SK-N-SH treated with all-trans-retinoic acid at 6 μM for 48 hours (cell line): Measurements from ENCODE around the gene NHSL2.

ENCODE experiments used
- ATAC-seq: fragments of 200-7000 bp; cut with Tn5 transposase; 3 replicates; pipeline ENCODE4 v1.9.1; 2020; ENCODE audit warnings: mild to moderate bottlenecking, moderate library complexity
- ARNTL ChIP-seq: fragments of 450-650 bp; formaldehyde crosslinking; IDR thresholded peaks from 2 replicates; pipeline ENCODE4 v1.5.0; 2020; ENCODE audit warnings: low read depth, mild to moderate bottlenecking, moderate library complexity, borderline replicate concordance
- BACH2 ChIP-seq: fragments of 250-450 bp; sonication (Bioruptor Pico); IDR thresholded peaks from 2 replicates; pipeline ENCODE4 v1.9.0; 2021; ENCODE audit warnings: mild to moderate bottlenecking, borderline replicate concordance
- CSDC2 ChIP-seq: fragments of 250-450 bp; sonication (Bioruptor Pico); IDR thresholded peaks from 2 replicates; pipeline ENCODE4 v1.5.0; 2020; ENCODE audit warnings: mild to moderate bottlenecking, moderate library complexity
- CSRNP3 ChIP-seq: fragments of 250-450 bp; sonication (Bioruptor Pico); IDR thresholded peaks from 2 replicates; pipeline ENCODE4 v1.5.1; 2021; ENCODE audit warnings: mild to moderate bottlenecking, moderate library complexity
- ESRRG ChIP-seq: fragments of 250-450 bp; sonication (Bioruptor Pico); IDR thresholded peaks from 2 replicates; pipeline ENCODE4 v1.6.1; 2021; ENCODE audit warnings: mild to moderate bottlenecking
- ISL1 ChIP-seq: fragments of 250-450 bp; sonication (Bioruptor Pico); IDR thresholded peaks from 2 replicates; pipeline ENCODE4 v2.1.2; 2022; ENCODE audit warnings: mild to moderate bottlenecking, moderate library complexity
- OSR1 ChIP-seq: fragments of 250-450 bp; sonication (Bioruptor Pico); IDR thresholded peaks from 2 replicates; pipeline ENCODE4 v1.8.0; 2022; ENCODE audit warnings: moderate library complexity, mild to moderate bottlenecking, inconsistent platforms
- POU6F1 ChIP-seq: fragments of 250-450 bp; sonication (Bioruptor Pico); IDR thresholded peaks from 2 replicates; pipeline ENCODE4 v1.8.0; 2021; ENCODE audit warnings: low read depth, mild to moderate bottlenecking, moderate library complexity, borderline replicate concordance
- PPARA ChIP-seq: fragments of 250-450 bp; sonication (Bioruptor Pico); IDR thresholded peaks from 2 replicates; pipeline ENCODE4 v1.5.0; 2020; ENCODE audit warnings: mild to moderate bottlenecking, borderline replicate concordance
- RARB ChIP-seq: fragments of 250-450 bp; sonication (Bioruptor Pico); IDR thresholded peaks from 2 replicates; pipeline ENCODE4 v1.8.0; 2021; ENCODE audit warnings: mild to moderate bottlenecking, moderate library complexity
- SNAI2 ChIP-seq: fragments of 250-450 bp; sonication (Bioruptor Pico); IDR thresholded peaks from 2 replicates; pipeline ENCODE4 v1.5.0; 2020; ENCODE audit warnings: mild to moderate bottlenecking, moderate library complexity
- TCF4 ChIP-seq: fragments of 250-450 bp; sonication (Bioruptor Pico); IDR thresholded peaks from 2 replicates; pipeline ENCODE4 v1.8.0; 2021; ENCODE audit warnings: mild to moderate bottlenecking, moderate library complexity, borderline replicate concordance
- TOX ChIP-seq: fragments of 250-450 bp; sonication (Bioruptor Pico); IDR thresholded peaks from 2 replicates; pipeline ENCODE4 v1.8.0; 2021; ENCODE audit warnings: mild to moderate bottlenecking, moderate library complexity, borderline replicate concordance
- ZC3H10 ChIP-seq: fragments of 250-450 bp; sonication (Bioruptor Pico); IDR thresholded peaks from 2 replicates; pipeline ENCODE4 v1.5.1; 2021; ENCODE audit warnings: mild to moderate bottlenecking, moderate library complexity
- ZFP3 ChIP-seq: fragments of 250-450 bp; sonication (Bioruptor Pico); IDR thresholded peaks from 2 replicates; pipeline ENCODE4 v1.5.0; 2020; ENCODE audit warnings: mild to moderate bottlenecking, moderate library complexity
- ZFP30 ChIP-seq: fragments of 450-650 bp; formaldehyde crosslinking; IDR thresholded peaks from 2 replicates; pipeline ENCODE4 v1.5.0; 2022; ENCODE audit warnings: mild to moderate bottlenecking, moderate library complexity
- ZNF565 ChIP-seq: fragments of 450-650 bp; formaldehyde crosslinking; conservative IDR thresholded peaks from 2 replicates; pipeline ENCODE4 v1.5.0; 2020; ENCODE audit warnings: low read depth, mild to moderate bottlenecking, moderate library complexity
- ZNF70 ChIP-seq: fragments of 450-650 bp; formaldehyde crosslinking; IDR thresholded peaks from 2 replicates; pipeline ENCODE4 v1.5.0; 2020; ENCODE audit warnings: mild to moderate bottlenecking, moderate library complexity
- ZNF8 ChIP-seq: fragments of 450-650 bp; formaldehyde crosslinking; IDR thresholded peaks from 2 replicates; pipeline ENCODE4 v1.5.0; 2020; ENCODE audit warnings: mild to moderate bottlenecking, moderate library complexity
- TF ChIP-seq, protein P1 (sequence below): fragments of 250-450 bp; sonication (Bioruptor Pico); IDR thresholded peaks from 2 replicates; pipeline ENCODE4 v1.5.1; 2020; ENCODE audit warnings: low read depth, mild to moderate bottlenecking, moderate library complexity
- TF ChIP-seq, protein P2 (sequence below): fragments of 250-450 bp; sonication (Bioruptor Pico); IDR thresholded peaks from 2 replicates; pipeline ENCODE4 v1.5.0; 2020; ENCODE audit warnings: mild to moderate bottlenecking, moderate library complexity

NHSL2 gene

DNA sequence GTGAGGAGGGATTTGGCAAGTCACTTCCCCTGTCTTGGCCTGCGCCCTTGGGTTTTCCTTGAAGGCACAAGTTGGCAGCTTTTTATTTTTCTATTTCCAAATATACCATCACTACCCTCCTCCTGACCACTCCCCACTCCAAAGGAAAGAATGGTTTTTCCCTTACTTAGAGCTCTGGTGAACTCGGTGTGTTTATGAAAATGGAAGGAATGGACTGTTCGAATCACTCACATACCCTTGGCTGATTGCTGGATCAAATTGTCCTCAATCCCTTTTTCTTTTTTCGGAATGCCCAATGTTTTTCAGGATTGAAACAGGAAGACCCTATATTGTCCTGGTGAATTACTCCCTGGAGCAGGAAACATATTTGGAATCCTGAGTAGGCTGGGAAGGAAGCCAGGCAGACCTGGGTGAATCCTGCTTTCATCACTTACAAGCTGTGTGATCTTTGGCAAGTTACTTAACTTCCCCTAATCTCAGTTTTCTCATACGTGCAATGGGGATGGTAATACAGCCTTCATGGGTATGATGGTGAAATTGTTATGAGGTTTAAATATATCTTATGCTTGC, 150.4 kb downstream of the NHSL2 start:
- ATAC-seq = no peak
- no peak for TF ChIP-seq ZFP3 (CRISPR knock-in tag)
- no peak for TF ChIP-seq RARB (CRISPR knock-in tag)
- TF ChIP-seq ESRRG = no peak
- TF ChIP-seq ZNF8 (CRISPR knock-in tag) = no peak
- no peak for TF ChIP-seq TCF4 (CRISPR knock-in tag)
- TF ChIP-seq CSDC2 (CRISPR knock-in tag) = no peak
- no peak for TF ChIP-seq ZC3H10 (CRISPR knock-in tag)
- no peak for TF ChIP-seq POU6F1 (CRISPR knock-in tag)
- no peak for TF ChIP-seq OSR1
- TF ChIP-seq, protein P1, sequence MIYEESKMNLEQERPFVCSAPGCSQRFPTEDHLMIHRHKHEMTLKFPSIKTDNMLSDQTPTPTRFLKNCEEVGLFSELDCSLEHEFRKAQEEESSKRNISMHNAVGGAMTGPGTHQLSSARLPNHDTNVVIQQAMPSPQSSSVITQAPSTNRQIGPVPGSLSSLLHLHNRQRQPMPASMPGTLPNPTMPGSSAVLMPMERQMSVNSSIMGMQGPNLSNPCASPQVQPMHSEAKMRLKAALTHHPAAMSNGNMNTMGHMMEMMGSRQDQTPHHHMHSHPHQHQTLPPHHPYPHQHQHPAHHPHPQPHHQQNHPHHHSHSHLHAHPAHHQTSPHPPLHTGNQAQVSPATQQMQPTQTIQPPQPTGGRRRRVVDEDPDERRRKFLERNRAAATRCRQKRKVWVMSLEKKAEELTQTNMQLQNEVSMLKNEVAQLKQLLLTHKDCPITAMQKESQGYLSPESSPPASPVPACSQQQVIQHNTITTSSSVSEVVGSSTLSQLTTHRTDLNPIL (CRISPR knock-in tag) = no peak
- TF ChIP-seq ISL1 = no peak
- no peak for TF ChIP-seq ZNF565 (CRISPR knock-in tag)
- no peak for TF ChIP-seq BACH2 (CRISPR knock-in tag)
- TF ChIP-seq ZNF70 (CRISPR knock-in tag) = no peak
- no peak for TF ChIP-seq ZFP30 (CRISPR knock-in tag)
- no peak for TF ChIP-seq TOX (CRISPR knock-in tag)
- no peak for TF ChIP-seq SNAI2
- no peak for TF ChIP-seq ARNTL (CRISPR knock-in tag)

GRCh38 chrX:72062916-72063315, 152.3 kb downstream of the NHSL2 start:
- no peak for ATAC-seq
- TF ChIP-seq CSRNP3 (CRISPR knock-in tag) (no peak), ZNF8 (CRISPR knock-in tag) (no peak), TCF4 (CRISPR knock-in tag) (no peak), SNAI2 (no peak), ISL1 (no peak), ZNF565 (CRISPR knock-in tag) (no peak), PPARA (CRISPR knock-in tag) (no peak), ZC3H10 (CRISPR knock-in tag) (no peak), ZNF70 (CRISPR knock-in tag) (no peak), POU6F1 (CRISPR knock-in tag) (no peak)
- TF ChIP-seq, protein P1 (CRISPR knock-in tag) = no peak
- TF ChIP-seq, protein P2, sequence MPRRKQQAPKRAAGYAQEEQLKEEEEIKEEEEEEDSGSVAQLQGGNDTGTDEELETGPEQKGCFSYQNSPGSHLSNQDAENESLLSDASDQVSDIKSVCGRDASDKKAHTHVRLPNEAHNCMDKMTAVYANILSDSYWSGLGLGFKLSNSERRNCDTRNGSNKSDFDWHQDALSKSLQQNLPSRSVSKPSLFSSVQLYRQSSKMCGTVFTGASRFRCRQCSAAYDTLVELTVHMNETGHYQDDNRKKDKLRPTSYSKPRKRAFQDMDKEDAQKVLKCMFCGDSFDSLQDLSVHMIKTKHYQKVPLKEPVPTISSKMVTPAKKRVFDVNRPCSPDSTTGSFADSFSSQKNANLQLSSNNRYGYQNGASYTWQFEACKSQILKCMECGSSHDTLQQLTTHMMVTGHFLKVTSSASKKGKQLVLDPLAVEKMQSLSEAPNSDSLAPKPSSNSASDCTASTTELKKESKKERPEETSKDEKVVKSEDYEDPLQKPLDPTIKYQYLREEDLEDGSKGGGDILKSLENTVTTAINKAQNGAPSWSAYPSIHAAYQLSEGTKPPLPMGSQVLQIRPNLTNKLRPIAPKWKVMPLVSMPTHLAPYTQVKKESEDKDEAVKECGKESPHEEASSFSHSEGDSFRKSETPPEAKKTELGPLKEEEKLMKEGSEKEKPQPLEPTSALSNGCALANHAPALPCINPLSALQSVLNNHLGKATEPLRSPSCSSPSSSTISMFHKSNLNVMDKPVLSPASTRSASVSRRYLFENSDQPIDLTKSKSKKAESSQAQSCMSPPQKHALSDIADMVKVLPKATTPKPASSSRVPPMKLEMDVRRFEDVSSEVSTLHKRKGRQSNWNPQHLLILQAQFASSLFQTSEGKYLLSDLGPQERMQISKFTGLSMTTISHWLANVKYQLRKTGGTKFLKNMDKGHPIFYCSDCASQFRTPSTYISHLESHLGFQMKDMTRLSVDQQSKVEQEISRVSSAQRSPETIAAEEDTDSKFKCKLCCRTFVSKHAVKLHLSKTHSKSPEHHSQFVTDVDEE (CRISPR knock-in tag) = no peak
